HG03442 (cell line): ENCODE results near the gene ADA.
"Not testable (repeated sequence)": the region's sequence is repeated elsewhere in the genome, so short reads cannot be mapped to it uniquely, and the experiment has no call there.

Source experiments
- ATAC-seq: cut with Tn5 transposase; IDR thresholded peaks from one replicate; pipeline ENCODE4 v1.9.1; 2021; ENCODE audit warnings: mild to moderate bottlenecking, moderate library complexity; ENCODE audit not compliant: unreplicated experiment

ADA gene

GRCh38 chr20:44678990-44679611, 27.6 kb upstream of the ADA start:
- no peak for ATAC-seq

- ATAC-seq: no peak
Observed at GRCh38 chr20:44678242-44678641, 26.7 kb upstream of the ADA start.

- ATAC-seq: not testable (repeated sequence)
Observed at GRCh38 chr20:44672318-44672902, 20.9 kb upstream of the ADA start.

- not testable (repeated sequence) for ATAC-seq
Observed at GRCh38 chr20:44671541-44671940, 20.0 kb upstream of the ADA start.

GRCh38 chr20:44670851-44671250, 19.4 kb upstream of the ADA start:
- ATAC-seq: not testable (repeated sequence)

- ATAC-seq: no peak
Observed at GRCh38 chr20:44666066-44666465, 14.6 kb upstream of the ADA start.

- ATAC-seq: no peak
Observed at GRCh38 chr20:44664131-44664530, 12.6 kb upstream of the ADA start.

- ATAC-seq: no peak
Observed at GRCh38 chr20:44662261-44662660, 10.8 kb upstream of the ADA start.

GRCh38 chr20:44660581-44660980, 9.1 kb upstream of the ADA start:
- ATAC-seq: no peak

GRCh38 chr20:44659931-44660330, 8.4 kb upstream of the ADA start:
- no peak for ATAC-seq

GRCh38 chr20:44658810-44659209, 7.3 kb upstream of the ADA start:
- ATAC-seq: no peak

- ATAC-seq: no peak
Observed at GRCh38 chr20:44657875-44658274, 6.4 kb upstream of the ADA start.

- ATAC-seq: no peak
Observed at GRCh38 chr20:44656448-44656847, 4.9 kb upstream of the ADA start.

- not testable (repeated sequence) for ATAC-seq
Observed at GRCh38 chr20:44654210-44654609, 2.7 kb upstream of the ADA start.

- no peak for ATAC-seq
Observed at GRCh38 chr20:44653546-44653945, 2.0 kb upstream of the ADA start.

GRCh38 chr20:44651434-44651683, 140 bp downstream of the ADA start:
- no peak for ATAC-seq

GRCh38 chr20:44650771-44651433, 597 bp downstream of the ADA start:
- ATAC-seq: no peak

GRCh38 chr20:44649976-44650375, 1.5 kb downstream of the ADA start:
- ATAC-seq: no peak

- ATAC-seq: no peak
Observed at GRCh38 chr20:44649126-44649525, 2.4 kb downstream of the ADA start.

GRCh38 chr20:44648579-44648978, 2.9 kb downstream of the ADA start:
- no peak for ATAC-seq

- no peak for ATAC-seq
Observed at GRCh38 chr20:44648068-44648467, 3.4 kb downstream of the ADA start.

- no peak for ATAC-seq
Observed at GRCh38 chr20:44646641-44647274, 4.7 kb downstream of the ADA start.
